GM19452 (cell line): ENCODE measurements around the gene GPR84.
"Not testable (repeated sequence)": the region's sequence is repeated elsewhere in the genome, so short reads cannot be mapped to it uniquely, and the experiment has no call there.

Experiments
- ATAC-seq: cut with Tn5 transposase; IDR thresholded peaks from one replicate; pipeline ENCODE4 v1.9.1; 2021; ENCODE audit not compliant: unreplicated experiment

Gene GPR84

DNA sequence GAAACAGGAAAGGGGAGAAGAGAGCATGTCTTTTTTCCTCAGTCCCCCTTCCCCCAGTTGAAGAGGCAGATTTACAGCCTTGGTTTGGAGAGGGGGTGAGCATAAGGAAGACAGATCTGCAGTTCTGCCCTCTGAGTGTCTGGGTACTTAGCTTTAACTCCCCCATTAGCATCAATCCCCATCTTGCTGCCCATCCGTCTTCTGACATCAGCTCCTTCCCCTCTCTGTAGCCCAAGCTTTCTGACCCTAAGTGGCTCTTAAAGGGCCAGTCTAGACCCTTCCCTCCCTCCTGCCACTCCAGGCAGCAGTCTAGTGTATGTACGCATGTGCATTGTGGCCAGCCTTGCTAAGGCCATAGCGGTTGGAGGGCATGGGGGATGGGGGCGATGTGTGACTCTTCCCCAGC, 7.3 kb downstream of the GPR84 start:
- no peak for ATAC-seq

GRCh38 chr12:54356228-54356627, 8.1 kb downstream of the GPR84 start:
- no peak for ATAC-seq

DNA sequence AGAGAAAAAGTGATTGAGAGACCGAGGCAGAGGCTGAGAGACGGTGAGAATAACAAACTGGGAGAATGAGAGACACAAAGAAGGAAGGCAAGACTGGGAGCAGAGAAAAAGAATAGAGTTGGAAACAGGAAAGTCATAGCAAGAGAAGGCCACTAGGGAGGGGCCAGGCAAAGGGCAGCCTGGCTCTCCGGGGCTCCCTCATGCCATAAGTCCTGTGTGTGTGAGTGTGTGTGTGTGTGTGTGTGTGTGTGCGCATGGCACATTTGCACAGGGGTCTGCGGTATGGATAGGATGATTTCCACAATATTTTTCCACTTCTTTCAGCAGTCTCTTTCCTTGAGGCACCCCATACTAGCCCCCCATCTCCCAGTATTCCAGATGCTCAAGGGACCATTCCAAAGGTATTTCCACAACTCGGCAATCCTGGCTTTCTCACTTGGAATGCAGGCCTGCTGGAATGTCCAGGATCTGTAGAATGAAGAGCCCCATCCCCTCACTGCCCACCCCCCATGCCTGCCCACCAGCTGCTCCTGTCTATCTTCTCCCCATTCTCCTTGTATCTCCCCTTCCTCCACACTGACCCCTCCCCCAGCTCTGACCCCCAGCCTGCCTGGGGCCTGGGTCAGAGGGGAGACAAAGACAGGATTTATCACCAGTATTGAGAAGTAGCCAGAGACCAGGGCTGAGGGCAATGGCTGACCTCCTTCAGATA, 9.0 kb downstream of the GPR84 start:
- no peak for ATAC-seq

DNA sequence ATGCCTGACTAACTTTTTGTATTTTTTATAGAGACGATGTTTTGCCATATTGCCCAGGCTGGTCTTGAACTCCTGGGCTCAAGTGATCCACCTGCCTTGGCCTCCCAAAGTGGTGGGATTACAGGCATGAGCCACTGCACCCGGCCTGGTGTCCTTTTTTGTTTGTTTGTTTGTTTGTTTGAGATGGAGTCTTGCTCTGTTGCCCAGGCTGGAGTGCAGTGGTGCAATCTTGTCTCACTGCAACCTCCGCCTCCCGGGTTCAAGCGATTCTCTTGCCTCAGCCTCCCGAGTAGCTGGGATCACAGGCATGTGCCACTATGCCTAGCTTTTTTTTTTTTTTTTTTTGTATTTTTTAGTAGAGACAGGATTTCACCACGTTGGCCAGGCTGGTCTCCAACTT, 10.0 kb downstream of the GPR84 start:
- ATAC-seq: not testable (repeated sequence)

- ATAC-seq: no peak
These were observed 11.1 kb downstream of the GPR84 start for GRCh38 chr12:54352891-54353874.

GRCh38 chr12:54352022-54352531, 12.2 kb downstream of the GPR84 start:
- no peak for ATAC-seq

- ATAC-seq: no peak
These were observed 12.9 kb downstream of the GPR84 start for GRCh38 chr12:54351341-54351740.

GRCh38 chr12:54350743-54351142, 13.5 kb downstream of the GPR84 start:
- no peak for ATAC-seq

GRCh38 chr12:54349679-54350078, 14.6 kb downstream of the GPR84 start:
- no peak for ATAC-seq

GRCh38 chr12:54349036-54349435, 15.2 kb downstream of the GPR84 start:
- no peak for ATAC-seq

GRCh38 chr12:54341378-54342300, 22.6 kb downstream of the GPR84 start:
- ATAC-seq: no peak

DNA sequence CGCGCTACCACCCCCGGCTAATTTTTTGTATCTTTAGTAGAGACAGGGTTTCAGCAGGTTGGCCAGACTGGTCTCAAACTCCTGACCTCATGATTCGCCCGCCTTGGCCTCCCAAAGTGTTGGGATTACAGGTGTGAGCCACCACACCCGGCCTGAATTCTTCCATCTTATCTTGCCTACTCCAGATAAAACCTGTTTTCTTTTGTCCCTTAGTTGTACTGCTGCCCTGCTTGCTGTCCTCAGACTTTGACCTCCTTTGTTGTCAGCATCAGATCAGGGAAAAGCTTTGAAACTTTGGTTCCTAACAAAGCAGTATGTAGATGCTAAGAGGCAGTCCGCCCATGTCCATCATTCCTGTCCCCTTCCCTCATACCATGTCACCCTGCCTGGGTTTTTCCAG, 23.4 kb downstream of the GPR84 start:
- ATAC-seq: no peak

GRCh38 chr12:54338698-54339296, 25.5 kb downstream of the GPR84 start:
- ATAC-seq: no peak

- ATAC-seq: no peak
These were observed 26.2 kb downstream of the GPR84 start for GRCh38 chr12:54337854-54338650.

DNA sequence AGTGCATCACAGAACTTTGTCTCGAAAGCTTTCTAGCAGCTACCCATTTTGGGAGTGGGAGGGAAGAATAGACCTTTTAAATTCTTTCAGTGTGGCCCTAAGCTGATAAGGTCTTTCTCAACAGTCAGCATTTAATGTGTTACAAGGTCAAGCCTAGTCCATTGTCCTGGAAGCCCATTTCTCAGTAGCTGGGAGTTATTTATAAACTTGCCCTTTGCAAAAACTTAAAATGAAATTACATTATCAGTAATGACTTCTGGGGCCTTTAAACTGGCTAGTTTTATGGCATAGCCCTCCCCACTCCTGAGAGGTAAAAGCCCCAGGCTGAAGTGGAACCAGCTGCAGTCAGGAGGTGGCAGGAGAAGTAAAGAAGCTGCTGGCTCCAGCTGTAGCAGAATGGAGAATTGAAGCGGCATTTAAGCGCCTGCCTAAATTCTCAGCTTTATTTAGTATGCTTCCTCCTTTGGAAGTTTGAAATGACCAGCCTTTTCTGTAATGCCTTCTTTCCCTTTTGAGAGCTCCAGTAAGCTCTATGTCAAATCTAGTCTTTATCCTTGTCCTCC, 26.9 kb downstream of the GPR84 start:
- ATAC-seq: no peak

DNA sequence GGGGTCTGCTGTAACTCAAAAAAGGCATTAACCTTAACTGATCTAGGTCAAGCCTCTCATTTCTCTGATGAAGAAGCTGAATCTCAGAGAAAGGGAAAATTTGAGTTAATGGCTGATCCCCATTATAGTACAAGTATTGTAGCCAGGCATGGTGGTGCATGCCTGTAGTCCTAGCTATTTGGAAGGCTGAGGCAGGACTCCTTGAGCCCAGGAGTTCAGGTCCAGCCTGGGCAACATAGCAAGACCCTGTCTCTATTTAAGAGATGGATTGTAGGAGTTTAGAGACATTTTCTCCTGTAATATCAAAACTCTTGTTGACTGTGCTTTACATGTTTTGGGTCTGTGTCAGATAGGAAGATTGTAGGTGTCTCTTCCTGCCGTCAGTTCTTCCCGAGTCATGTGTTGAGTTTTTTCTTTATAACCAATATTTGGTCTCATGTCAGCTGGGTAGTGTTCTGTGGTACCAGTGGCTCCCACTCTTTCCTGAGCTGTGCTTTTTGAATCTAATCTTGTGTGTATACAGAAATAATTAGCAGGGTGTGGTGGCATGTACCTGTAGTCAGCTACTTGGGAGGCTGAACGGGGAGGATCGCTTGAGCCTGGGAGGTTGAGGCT, 30.8 kb downstream of the GPR84 start:
- no peak for ATAC-seq

- no peak for ATAC-seq
These were observed 32.8 kb downstream of the GPR84 start for GRCh38 chr12:54331461-54331860.

DNA sequence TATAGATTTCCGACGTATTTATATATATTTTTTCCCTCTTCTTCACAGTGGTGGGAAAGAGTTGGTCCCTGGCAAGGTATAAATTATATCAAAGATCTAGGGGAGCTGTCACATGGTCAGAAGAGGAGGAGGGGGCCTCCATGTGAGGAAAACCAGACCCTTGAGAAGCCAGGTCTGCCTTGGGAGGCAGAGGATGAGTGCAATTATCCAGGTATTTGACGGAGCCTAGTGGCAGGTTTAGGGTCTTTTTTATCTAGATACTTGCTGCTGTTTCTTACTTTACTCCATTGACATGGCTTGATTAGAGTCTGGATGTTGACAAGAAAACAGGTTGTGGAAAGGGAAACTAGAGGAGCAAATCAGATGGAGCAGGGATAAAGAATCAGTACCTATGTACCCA, 33.8 kb downstream of the GPR84 start:
- no peak for ATAC-seq

DNA sequence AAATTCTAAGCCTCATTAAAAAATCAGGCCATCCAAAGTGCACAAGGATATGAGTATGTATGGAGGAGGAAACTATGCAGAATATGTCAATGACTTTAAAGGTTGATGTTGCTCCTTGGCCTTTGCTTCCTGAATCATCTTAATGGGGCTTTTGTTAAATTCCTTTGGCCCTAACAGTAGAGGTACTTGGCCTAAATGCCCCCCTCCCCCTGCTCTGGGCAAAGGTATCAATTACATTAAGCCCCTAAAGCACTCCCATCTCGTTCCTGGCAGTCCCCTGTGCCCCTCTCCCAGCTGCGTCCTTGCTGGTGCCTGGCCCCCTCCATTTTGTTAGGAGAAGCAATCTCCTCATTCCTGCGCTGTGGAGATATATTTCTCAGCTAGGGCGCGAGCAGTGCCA, 34.5 kb downstream of the GPR84 start:
- ATAC-seq: no peak
